K562 (cell line): ENCODE measurements around the gene B2M. TPM values are rescaled to one million over a fixed set of nuclear protein-coding genes. Genes with fewer than 3 reads are reported as not detected.
A peak's percentile ranks its signal among the peaks of the same experiment; 100 is the strongest.

Source experiments
- ATF1 ChIP-seq, 2 experiments: fragments of 450-650 bp in 1 of 2; IDR thresholded peaks; 2 replicates each; pipeline ENCODE4 v1.6.1; 2016; ENCODE audit warnings: missing compliant biosample characterization in 1 of 2, missing genetic modification characterization in 1 of 2
- CBX5 ChIP-seq: IDR thresholded peaks from 2 replicates; pipeline ENCODE4 v1.6.1; 2014; ENCODE audit warnings: low read depth, borderline replicate concordance
- FOXK2 ChIP-seq, 2 experiments: fragments of 450-650 bp; IDR thresholded peaks in 1 of 2; conservative IDR thresholded peaks in 1 of 2; 2 replicates each; pipeline ENCODE4 v1.6.1; 2016; ENCODE audit warnings: low read depth in 2 of 2, mild to moderate bottlenecking in 1 of 2
- GABPB1 ChIP-seq: sonication (generic); formaldehyde crosslinking; IDR thresholded peaks from 2 replicates; pipeline ENCODE4 v1.8.0; 2022; ENCODE audit warnings: mild to moderate bottlenecking, missing genetic modification reagents
- HDGF ChIP-seq: fragments of 450-650 bp; IDR thresholded peaks from 2 replicates; pipeline ENCODE4 v1.6.1; 2016
- HNRNPH1 ChIP-seq: fragments of 200-400 bp; formaldehyde crosslinking; optimal IDR thresholded peaks from 2 replicates; pipeline ENCODE3; 2017; ENCODE audit warnings: low read depth, mild to moderate bottlenecking, low read length, moderate library complexity
- JUND ChIP-seq, 2 experiments: IDR thresholded peaks; 2 replicates in 1 of 2; 3 replicates in 1 of 2; pipeline ENCODE4 v1.6.1; 2011; ENCODE audit warnings: borderline replicate concordance in 2 of 2, low read depth in 2 of 2, low read length in 2 of 2, improper control_type of control experiment in 1 of 2, missing biosample characterization in 1 of 2, missing genetic modification characterization in 1 of 2, missing genetic modification reagents in 1 of 2
- MEF2A ChIP-seq: IDR thresholded peaks from 2 replicates; pipeline ENCODE4 v1.6.1; 2011; ENCODE audit warnings: low read depth, mild to moderate bottlenecking, low read length, moderate library complexity; ENCODE audit not compliant: control insufficient read depth
- NFE2 ChIP-seq: IDR thresholded peaks from 2 replicates; pipeline ENCODE4 v1.6.1; 2014; ENCODE audit warnings: antibody characterized with exemption, low read depth
- PML ChIP-seq: IDR thresholded peaks from 2 replicates; pipeline ENCODE4 v1.6.1; 2012; ENCODE audit warnings: low read length, inconsistent platforms
- POLR2AphosphoS5 ChIP-seq: IDR thresholded peaks from 2 replicates; pipeline ENCODE4 v1.6.1; 2011; ENCODE audit warnings: mild to moderate bottlenecking, low read depth, low read length, moderate library complexity; ENCODE audit not compliant: control insufficient read depth, insufficient read depth
- POLR2G ChIP-seq: fragments of 200-400 bp; formaldehyde crosslinking; IDR thresholded peaks from 2 replicates; pipeline ENCODE4 v1.6.1; 2017; ENCODE audit warnings: low read depth, mild to moderate bottlenecking, antibody characterized with exemption, low read length, moderate library complexity
- RBFOX2 ChIP-seq: fragments of 200-400 bp; formaldehyde crosslinking; IDR thresholded peaks from 2 replicates; pipeline ENCODE4 v1.6.1; 2017; ENCODE audit warnings: low read depth, mild to moderate bottlenecking, low read length, moderate library complexity
- SRF ChIP-seq, 2 experiments: fragments of 250-450, 450-650 bp in 1 of 2; sonication (Bioruptor Pico) in 1 of 2; sonication (generic) in 1 of 2; formaldehyde crosslinking; IDR thresholded peaks; 2 replicates each; pipeline versions ENCODE4 v1.5.0 to v1.5.1; 2020 to 2022; ENCODE audit warnings: mild to moderate bottlenecking in 1 of 2, missing genetic modification reagents in 1 of 2
- TRIM24 ChIP-seq, 2 experiments: fragments of 450-650 bp; IDR thresholded peaks; 2 replicates each; pipeline ENCODE4 v1.6.1; 2016
- ZBTB8A ChIP-seq: fragments of 450-650 bp; IDR thresholded peaks from 2 replicates; pipeline ENCODE4 v1.6.1; 2018; ENCODE audit warnings: mild to moderate bottlenecking, moderate library complexity; ENCODE audit not compliant: partially characterized antibody
- ZFP1 ChIP-seq: fragments of 450-650 bp; formaldehyde crosslinking; IDR thresholded peaks from 2 replicates; pipeline ENCODE4 v1.4.0; 2020; ENCODE audit warnings: mild to moderate bottlenecking, mixed read lengths
- ZNF165 ChIP-seq: fragments of 250-450 bp; sonication (Bioruptor Pico); IDR thresholded peaks from 2 replicates; pipeline ENCODE4 v1.4.0; 2020; ENCODE audit warnings: borderline replicate concordance
- ZNF239 ChIP-seq: fragments of 250-450 bp; sonication (Bioruptor Pico); IDR thresholded peaks from 2 replicates; pipeline ENCODE4 v1.4.0; 2020; ENCODE audit warnings: mild to moderate bottlenecking
- ZNF778 ChIP-seq: fragments of 450-650 bp; formaldehyde crosslinking; IDR thresholded peaks from 2 replicates; pipeline ENCODE4 v1.4.0; 2020; ENCODE audit warnings: mild to moderate bottlenecking, moderate library complexity
- polyA plus RNA-seq, 8 experiments: library from polyadenylated mRNA; depleted of rRNA in 4 of 8; stranded (reverse) in 5 of 8; unstranded in 3 of 8; fragments of >200 nt; fragmentation: Nextera tagmentation in 2 of 8; fragmentation: Illumina TruSeq in 1 of 8; extraction: Ambion mirVana in 2 of 8; extraction: Trizol in 1 of 8; gene quantifications; 2 replicates each; pipeline versions ENCODE4 v1.2.1 to v1.2.3, GENCODE V29; 2011 to 2014; ENCODE audit warnings: inconsistent platforms in 1 of 8, missing spikeins in 1 of 8
- total RNA-seq, 7 experiments: library from RNA; depleted of rRNA in 6 of 7; stranded (reverse); fragments of >200 nt in 6 of 7; fragmentation: Illumina TruSeq in 2 of 7; extraction: Trizol in 2 of 7; gene quantifications; 2 replicates each; pipeline versions ENCODE4 v1.2.1 to v1.2.3, GENCODE V29; 2011 to 2021; ENCODE audit warnings: low replicate concordance in 1 of 7
- TF ChIP-seq, protein P1 (sequence below), 3 experiments: fragments of 200-800 bp in 1 of 3; fragments of 250-450 bp in 1 of 3; fragments of 450-650 bp in 1 of 3; sonication (Bioruptor Pico) in 1 of 3; sonication (Bioruptor generic) in 1 of 3; formaldehyde crosslinking in 1 of 3; IDR thresholded peaks; 2 replicates each; pipeline versions ENCODE4 v1.6.1 to v1.8.0; 2016 to 2022; ENCODE audit warnings: mild to moderate bottlenecking in 2 of 3, missing genetic modification characterization in 2 of 3, missing compliant biosample characterization in 1 of 3, moderate library complexity in 1 of 3
- TF ChIP-seq, protein P2 (sequence below): fragments of 450-650 bp; IDR thresholded peaks from 2 replicates; pipeline ENCODE4 v1.6.1; 2017; ENCODE audit warnings: antibody characterized with exemption

The B2M gene
- total and polyA plus RNA-seq, 9 of the 15 experiments (the other 6 are each of a cell fraction or from before 2014, with no cell fraction given) = 460 to 3,138 (median 1,032) TPM

DNA sequence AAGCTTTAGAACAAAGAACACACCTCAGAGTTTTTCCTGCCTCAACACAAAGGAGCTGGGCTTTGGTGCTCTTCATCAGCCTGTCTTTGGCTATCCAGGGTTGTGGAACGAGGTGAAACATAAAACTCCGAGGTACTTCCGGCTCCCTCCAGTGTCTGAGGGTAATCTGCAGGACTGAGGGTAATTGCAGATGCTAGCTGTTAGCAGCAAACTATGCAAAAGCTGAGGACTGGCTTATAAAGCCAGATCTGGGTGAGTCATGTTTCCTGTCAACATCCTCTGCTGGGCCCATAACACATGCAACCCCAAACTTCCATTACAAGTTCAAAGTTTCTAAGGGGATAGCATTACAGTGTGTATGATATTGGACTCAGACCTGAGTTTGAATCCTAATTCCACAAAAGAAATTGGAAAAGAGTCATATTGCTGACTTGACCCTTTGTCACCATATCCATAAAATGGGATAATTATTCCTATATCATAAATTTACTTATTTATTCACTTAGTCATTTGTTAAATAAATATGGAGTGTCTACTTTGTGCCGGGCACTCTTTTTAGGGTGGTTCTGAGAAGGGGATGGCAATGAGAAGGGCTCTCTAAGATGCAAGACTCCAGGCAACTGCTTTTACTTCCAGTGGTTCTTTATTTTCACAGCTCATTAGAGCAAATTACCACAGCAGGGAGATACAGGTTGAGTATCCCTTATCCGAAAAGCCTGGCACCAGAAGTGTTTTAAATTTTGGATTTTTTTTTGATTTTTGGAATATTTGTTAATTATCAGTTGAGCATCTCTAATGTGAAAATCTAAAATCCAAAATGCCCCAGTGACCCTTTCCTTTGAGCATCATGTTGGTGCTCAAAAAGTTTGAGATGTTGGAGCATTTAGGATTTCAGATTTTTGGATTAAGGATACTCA lies 15.5 kb downstream of the B2M start (continued):
- TF ChIP-seq ZFP1 = peak; percentile 40; the same call in 1 of the 2 replicates
- no peak for TF ChIP-seq CBX5
- TF ChIP-seq MEF2A = no peak
- TF ChIP-seq SRF (CRISPR knock-in tag; IDR thresholded peaks at IDR 0.05) = peak in 1 of 2 experiments; percentile 32; a peak in 1 of 4 replicates
- TF ChIP-seq FOXK2 (conservative IDR thresholded peaks at IDR 0.05 in 1 of 2, IDR thresholded peaks at IDR 0.05 in 1 of 2; ENCODE audit: low read depth in 2 of 2) = peak; percentile 83 to 85
- no peak for TF ChIP-seq HDGF
- TF ChIP-seq ATF1 (CRISPR knock-in tag; IDR thresholded peaks at IDR 0.05) = no peak
- TF ChIP-seq ATF1 (tag; IDR thresholded peaks at IDR 0.05) = peak; percentile 32; the same call in 1 of the 2 replicates
- TF ChIP-seq ZNF165 (CRISPR knock-in tag) = no peak
- no peak for TF ChIP-seq ZBTB8A
- peak in 1 of 2 experiments; percentile 22; a peak in 1 of 4 replicates for TF ChIP-seq TRIM24 (IDR thresholded peaks at IDR 0.05)
- peak; percentile 69 for TF ChIP-seq NFE2
- TF ChIP-seq JUND (IDR thresholded peaks at IDR 0.05; ENCODE audit: borderline replicate concordance, low read depth, low read length) = peak; percentile 98
- peak; percentile 97 for TF ChIP-seq JUND (tag; IDR thresholded peaks at IDR 0.05; ENCODE audit: borderline replicate concordance, low read depth, low read length)
- TF ChIP-seq, protein P1, sequence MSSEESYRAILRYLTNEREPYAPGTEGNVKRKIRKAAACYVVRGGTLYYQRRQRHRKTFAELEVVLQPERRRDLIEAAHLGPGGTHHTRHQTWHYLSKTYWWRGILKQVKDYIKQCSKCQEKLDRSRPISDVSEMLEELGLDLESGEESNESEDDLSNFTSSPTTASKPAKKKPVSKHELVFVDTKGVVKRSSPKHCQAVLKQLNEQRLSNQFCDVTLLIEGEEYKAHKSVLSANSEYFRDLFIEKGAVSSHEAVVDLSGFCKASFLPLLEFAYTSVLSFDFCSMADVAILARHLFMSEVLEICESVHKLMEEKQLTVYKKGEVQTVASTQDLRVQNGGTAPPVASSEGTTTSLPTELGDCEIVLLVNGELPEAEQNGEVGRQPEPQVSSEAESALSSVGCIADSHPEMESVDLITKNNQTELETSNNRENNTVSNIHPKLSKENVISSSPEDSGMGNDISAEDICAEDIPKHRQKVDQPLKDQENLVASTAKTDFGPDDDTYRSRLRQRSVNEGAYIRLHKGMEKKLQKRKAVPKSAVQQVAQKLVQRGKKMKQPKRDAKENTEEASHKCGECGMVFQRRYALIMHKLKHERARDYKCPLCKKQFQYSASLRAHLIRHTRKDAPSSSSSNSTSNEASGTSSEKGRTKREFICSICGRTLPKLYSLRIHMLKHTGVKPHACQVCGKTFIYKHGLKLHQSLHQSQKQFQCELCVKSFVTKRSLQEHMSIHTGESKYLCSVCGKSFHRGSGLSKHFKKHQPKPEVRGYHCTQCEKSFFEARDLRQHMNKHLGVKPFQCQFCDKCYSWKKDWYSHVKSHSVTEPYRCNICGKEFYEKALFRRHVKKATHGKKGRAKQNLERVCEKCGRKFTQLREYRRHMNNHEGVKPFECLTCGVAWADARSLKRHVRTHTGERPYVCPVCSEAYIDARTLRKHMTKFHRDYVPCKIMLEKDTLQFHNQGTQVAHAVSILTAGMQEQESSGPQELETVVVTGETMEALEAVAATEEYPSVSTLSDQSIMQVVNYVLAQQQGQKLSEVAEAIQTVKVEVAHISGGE (CRISPR knock-in tag; IDR thresholded peaks at IDR 0.05) = 0 out of 6 replicates have a peak, but pooled peaks of 1 of the 3 experiments have one; percentile 18
- no peak for TF ChIP-seq ZNF778 (CRISPR knock-in tag)
- TF ChIP-seq RBFOX2 = peak; percentile 71
- TF ChIP-seq HNRNPH1 = peak; percentile 38
- TF ChIP-seq POLR2AphosphoS5 = peak; percentile 94
- peak; percentile 98 for TF ChIP-seq PML
- TF ChIP-seq ZNF239 (CRISPR knock-in tag) = peak; percentile 3; the same call in 1 of the 2 replicates
- peak; percentile 55; the same call in 1 of the 2 replicates for TF ChIP-seq GABPB1
- TF ChIP-seq, protein P2, sequence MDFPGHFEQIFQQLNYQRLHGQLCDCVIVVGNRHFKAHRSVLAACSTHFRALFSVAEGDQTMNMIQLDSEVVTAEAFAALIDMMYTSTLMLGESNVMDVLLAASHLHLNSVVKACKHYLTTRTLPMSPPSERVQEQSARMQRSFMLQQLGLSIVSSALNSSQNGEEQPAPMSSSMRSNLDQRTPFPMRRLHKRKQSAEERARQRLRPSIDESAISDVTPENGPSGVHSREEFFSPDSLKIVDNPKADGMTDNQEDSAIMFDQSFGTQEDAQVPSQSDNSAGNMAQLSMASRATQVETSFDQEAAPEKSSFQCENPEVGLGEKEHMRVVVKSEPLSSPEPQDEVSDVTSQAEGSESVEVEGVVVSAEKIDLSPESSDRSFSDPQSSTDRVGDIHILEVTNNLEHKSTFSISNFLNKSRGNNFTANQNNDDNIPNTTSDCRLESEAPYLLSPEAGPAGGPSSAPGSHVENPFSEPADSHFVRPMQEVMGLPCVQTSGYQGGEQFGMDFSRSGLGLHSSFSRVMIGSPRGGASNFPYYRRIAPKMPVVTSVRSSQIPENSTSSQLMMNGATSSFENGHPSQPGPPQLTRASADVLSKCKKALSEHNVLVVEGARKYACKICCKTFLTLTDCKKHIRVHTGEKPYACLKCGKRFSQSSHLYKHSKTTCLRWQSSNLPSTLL = no peak
- TF ChIP-seq POLR2G = peak; percentile 71
